GM12801 (cell line): ENCODE measurements around the gene BFSP1.

Experiments used
- CTCF ChIP-seq: IDR thresholded peaks from one replicate; pipeline ENCODE4 v1.5.1; 2011; ENCODE audit warnings: control low read depth; ENCODE audit not compliant: insufficient read length; ENCODE audit errors: extremely low read depth

The BFSP1 gene

DNA sequence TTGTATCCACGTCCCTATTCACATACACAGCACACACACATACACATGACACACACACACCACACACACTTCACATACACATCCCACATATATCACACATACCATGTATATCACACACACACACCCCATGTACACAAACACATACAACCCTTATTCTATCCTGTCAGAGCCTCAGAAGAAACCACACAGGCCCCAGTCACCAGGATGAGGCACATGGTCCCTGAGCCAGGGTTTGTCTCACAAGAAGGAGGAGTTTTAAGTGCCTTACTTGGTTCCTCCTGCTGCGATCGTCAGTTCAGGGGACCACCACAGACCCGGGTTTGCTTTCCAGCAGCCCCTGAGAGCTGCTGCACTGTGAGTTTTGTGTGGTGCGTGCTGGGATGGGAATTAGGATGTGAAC lies 23.6 kb downstream of the BFSP1 start:
- no peak for TF ChIP-seq CTCF

DNA sequence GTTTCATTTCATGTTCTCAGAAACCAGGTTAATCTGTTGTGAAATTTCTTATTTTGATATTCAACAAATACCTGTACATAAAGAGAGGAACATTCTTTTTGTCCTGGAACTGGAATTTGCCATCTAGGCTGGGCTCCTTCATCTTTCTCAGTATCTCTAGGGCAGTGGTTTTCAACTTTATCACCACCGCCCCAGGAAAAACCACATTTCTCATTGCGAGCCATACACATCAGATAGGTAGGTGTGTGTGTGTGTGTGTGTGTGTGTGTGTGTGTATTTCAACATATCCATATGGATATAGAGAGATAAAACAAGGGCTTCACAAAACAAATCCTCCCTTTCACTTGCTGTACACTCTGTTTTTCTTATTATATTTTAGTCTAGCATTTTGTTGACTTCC lies 24.1 kb downstream of the BFSP1 start:
- TF ChIP-seq CTCF = no peak

- TF ChIP-seq CTCF = no peak
These were observed 25.3 kb downstream of the BFSP1 start for GRCh38 chr20:17505636-17506517.

- TF ChIP-seq CTCF = no peak
These were observed 26.1 kb downstream of the BFSP1 start for GRCh38 chr20:17504898-17505635.

GRCh38 chr20:17504066-17504897 lies 26.9 kb downstream of the BFSP1 start:
- no peak for TF ChIP-seq CTCF

DNA sequence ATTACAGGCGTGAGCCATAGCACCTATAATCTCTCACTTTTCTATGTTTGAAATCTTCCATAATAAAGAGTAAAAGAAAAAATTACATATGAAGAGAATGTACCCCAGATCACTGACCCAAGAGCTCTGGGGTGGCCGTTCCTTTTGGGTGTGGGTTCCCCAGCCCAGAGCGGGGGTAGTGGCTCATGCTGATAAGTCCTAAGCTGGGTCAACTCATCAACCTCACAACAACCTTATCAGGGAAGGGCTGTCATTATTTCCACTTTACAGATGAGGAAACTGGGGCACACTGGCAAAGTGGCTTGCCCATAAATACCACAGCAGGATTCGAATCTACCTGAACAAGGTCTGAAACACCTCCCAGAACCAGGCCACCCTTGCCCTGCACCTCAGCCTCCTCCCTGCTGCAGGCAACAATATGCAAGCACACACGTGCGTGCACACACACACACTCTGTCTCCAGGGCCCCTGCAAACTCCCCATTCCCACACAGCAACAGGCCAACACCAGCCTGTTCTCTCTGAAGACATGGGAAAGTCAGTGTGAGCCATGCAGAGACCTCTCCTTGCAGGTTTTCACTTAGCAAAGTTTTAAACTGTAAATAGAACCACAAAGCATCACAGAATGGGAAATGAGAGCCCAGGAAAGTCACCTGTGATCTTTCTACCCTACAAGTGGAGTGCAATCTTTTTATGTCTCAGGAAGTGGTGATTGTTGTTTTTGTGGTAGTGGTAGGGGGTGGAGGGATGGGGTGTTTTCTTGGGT lies 27.7 kb downstream of the BFSP1 start:
- no peak for TF ChIP-seq CTCF
